ENCODE measurements around the gene MTFR2.

MTFR2 gene

DNA sequence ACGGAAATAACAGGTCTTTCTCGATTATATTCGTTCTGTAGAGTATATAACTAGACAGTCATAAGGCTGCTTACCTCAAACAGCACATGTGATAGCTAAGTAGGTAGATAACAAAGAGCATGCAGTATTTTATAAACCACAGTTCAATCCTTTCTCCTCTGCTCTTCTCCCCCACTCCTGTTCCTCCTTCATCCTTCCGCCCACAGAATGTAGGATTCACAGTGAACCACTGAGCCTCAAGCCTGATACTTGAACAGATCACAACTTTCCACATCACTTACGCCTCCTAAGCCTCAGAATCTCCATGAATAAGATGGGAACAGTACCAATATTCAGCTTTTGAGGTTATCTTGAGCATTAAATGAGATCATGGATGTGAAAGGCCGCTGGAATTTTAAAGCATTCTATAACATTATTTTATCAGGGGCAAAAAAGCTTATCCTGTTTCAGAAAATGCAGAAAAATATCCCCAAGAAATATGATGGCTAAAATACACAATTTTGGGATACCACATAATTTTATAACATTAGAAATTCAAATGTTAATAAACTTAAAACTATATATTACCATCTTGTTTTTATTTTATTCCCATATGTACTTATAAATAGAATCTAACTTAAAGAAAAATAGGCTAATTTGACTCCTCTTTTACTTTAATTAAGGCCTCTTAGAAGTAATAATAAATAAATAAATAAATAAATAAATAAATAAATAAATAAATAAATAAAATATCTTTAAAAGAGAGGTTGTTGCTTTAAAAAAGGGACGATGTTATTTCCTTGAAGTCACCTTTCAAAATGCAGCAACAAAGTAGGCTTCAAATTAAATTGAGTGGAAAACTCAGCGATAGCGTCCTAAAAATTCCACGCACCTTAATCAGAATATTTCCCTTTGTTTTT lies 33.4 kb downstream of the MTFR2 start:
- no peak for TF ChIP-seq GATA3 (IDR thresholded peaks at IDR 0.05; ENCODE audit: low read depth, low read length)
- no peak for TF ChIP-seq GATA2 (IDR thresholded peaks at IDR 0.05; ENCODE audit: low read depth, low read length)

DNA sequence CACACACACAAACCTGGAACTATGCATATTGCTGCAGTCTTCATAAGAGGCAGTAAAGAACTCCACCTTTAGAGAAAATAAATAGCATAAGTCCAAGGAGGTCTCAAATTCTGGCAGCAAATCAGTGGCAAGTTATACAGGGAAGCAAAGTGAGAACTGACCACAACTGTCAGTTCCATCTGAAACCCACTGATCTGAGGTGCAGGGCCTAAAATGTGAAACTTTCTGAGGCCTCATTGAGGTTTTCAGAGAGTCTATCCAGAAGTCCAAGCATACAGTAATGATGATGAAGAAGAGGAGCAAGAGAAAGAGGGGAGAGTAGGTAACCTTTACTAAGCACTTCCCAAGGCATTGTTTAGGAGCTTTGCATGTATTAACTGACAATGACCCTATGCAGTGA lies 36.3 kb downstream of the MTFR2 start:
- TF ChIP-seq GATA2 (IDR thresholded peaks at IDR 0.05; ENCODE audit: low read depth, low read length), result no peak
- TF ChIP-seq GATA3 (IDR thresholded peaks at IDR 0.05; ENCODE audit: low read depth, low read length), result no peak

DNA sequence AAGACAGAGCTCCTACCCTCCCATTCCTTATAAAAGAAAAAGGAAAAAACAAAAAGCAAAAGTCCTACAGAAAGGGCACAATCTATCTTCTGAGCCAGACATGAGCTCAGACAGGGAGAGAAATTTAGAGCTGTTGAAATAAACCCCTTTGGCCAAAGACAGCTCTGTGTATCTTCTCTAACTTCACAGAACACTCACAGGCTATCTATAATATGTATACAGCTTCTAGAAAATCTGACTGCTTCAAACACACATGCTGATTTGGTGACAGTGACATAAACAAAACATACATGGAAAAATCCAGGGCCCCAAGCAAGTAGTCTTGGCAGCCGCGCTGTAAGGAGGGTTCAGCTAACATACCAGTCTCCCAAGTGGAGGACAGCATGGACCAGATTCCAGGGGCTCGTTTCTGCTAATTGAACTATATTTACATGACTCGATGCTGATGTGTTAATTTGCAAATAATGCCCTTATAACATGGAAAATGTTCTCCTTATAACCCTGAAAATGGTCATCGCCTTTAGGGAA lies 37.0 kb downstream of the MTFR2 start:
- TF ChIP-seq GATA3 (IDR thresholded peaks at IDR 0.05; ENCODE audit: low read depth, low read length), result no peak
- TF ChIP-seq GATA2 (IDR thresholded peaks at IDR 0.05; ENCODE audit: low read depth, low read length), result no peak

DNA sequence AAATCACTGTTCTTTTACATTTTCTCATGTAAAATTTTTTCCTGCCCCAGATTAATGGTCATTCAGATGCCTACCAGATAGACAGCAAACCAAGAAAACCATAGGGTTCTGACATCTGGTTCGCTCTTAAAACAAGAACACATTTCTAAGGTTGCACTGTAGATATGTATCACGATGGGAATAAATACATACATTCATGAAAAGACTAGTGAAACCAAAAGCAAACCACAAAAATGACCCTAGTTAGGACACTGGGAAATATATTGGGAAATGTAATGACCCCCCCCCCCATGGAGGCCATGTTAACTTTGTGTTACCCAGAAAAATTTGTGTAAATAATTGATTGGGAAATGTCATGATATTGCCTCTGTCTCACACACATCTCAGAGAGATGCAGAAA lies 37.5 kb downstream of the MTFR2 start:
- TF ChIP-seq GATA3 (IDR thresholded peaks at IDR 0.05; ENCODE audit: low read depth, low read length) (no peak), GATA2 (IDR thresholded peaks at IDR 0.05; ENCODE audit: low read depth, low read length) (no peak)

GRCh38 chr6:136210398-136211165 lies 39.5 kb downstream of the MTFR2 start:
- no peak for TF ChIP-seq GATA2 (IDR thresholded peaks at IDR 0.05; ENCODE audit: low read depth, low read length)
- TF ChIP-seq GATA3 (IDR thresholded peaks at IDR 0.05; ENCODE audit: low read depth, low read length), result no peak

DNA sequence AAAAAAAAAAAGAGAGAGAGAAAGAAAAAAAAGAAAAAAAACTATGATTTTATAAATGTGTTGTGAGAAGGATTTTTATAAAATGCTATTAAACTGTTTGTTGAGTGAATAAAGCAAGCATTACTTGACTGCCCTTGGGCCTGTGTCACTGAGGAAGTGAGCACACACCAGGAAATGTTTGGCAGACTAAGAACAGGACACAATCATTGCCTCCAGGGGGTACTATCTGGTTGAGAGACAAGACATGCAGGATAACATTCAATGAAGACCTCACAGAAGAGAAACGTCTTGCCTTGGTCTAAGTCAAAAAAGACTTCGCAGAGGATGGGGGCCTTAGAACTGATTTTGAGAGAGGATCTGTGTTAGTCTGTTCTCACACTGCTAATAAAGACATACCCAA lies 40.6 kb downstream of the MTFR2 start:
- TF ChIP-seq GATA3 (IDR thresholded peaks at IDR 0.05; ENCODE audit: low read depth, low read length), result no peak
- no peak for TF ChIP-seq GATA2 (IDR thresholded peaks at IDR 0.05; ENCODE audit: low read depth, low read length)

DNA sequence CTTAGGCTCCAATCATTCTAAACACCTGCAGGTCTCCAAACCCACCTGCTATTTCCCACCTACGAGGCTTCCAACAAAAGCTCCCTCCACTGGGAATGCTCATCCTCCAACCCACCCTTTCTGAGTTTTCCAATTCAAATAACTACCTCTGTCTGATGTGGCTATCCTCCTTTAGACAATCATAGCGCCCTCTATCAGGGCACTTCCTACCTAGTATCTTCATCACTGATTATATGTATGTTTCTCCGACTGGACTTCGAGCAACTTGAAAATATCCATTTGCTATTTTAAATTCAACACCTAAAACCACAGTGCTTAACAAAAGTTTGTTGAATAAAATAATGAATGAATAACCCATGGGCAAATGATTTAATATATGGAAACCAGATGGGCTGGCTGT lies 41.3 kb downstream of the MTFR2 start:
- no peak for TF ChIP-seq GATA3 (IDR thresholded peaks at IDR 0.05; ENCODE audit: low read depth, low read length)
- TF ChIP-seq GATA2 (IDR thresholded peaks at IDR 0.05; ENCODE audit: low read depth, low read length), result no peak

DNA sequence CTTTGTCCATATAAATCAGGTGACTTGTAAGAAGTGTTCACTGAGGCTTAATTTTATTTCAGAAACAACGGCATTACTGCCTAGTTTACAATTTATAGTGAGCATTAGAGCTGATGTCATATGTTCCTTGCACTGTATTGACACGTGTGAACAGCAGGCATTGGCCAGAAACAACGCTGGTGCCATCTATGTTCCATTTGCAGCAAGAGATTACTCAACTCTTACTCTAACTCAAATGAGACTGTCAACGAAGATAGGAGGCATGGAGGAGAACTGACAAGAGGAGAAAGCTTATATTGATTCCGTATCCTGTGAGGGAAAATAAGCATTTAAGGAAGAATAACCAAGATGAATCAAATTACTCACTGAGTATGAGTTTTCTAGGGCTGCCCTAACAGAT lies 48.4 kb downstream of the MTFR2 start:
- TF ChIP-seq GATA3 (IDR thresholded peaks at IDR 0.05; ENCODE audit: low read depth, low read length) (no peak), GATA2 (IDR thresholded peaks at IDR 0.05; ENCODE audit: low read depth, low read length) (no peak)

DNA sequence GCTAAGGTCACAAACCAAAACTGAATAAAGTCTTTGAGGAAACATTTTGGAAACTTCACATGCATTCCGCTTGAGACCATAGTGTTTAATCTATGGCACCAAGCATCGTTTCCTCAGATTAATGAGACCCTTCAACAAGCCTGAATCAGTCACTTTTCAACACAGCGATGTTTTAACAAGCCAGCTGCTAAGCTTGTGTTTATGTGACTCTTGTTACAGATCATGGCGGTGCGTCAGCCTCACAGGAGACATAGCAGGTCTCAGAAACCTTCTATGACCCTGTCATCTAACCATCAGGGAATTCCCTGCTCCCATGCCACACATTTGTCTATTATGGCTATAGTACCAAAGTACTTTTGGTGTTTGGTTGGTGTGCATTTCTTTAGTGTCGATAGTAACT lies 57.2 kb downstream of the MTFR2 start:
- TF ChIP-seq GATA2 (IDR thresholded peaks at IDR 0.05; ENCODE audit: low read depth, low read length) (no peak), GATA3 (IDR thresholded peaks at IDR 0.05; ENCODE audit: low read depth, low read length) (no peak)

DNA sequence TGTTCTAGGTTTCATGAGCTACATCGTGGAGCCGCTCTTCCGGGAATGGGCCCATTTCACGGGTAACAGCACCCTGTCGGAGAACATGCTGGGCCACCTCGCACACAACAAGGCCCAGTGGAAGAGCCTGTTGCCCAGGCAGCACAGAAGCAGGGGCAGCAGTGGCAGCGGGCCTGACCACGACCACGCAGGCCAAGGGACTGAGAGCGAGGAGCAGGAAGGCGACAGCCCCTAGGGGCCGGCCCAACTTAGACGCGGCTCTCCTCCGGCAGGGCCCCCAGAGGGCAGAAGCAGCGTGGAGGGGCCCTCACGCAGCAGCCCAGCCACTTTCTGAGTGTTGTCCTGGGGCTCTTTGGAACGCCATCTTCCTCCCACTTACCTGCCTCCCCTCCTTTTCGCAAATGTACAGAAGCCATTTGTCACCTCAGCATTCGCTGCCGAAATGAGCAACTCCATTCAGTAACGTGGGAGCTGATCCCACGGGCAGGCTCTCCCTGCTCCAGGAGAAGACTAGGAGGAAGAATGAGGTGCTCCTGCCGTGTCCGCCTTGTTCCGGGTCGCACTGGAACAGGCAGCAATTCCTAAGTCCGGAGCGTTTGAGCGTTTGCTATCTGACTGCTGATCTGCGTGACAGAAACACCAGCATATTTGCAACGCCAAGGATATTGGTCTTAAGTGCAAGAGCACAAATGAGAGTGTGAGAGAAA lies 58.4 kb downstream of the MTFR2 start:
- no peak for TF ChIP-seq GATA2 (IDR thresholded peaks at IDR 0.05; ENCODE audit: low read depth, low read length)
- TF ChIP-seq GATA3 (IDR thresholded peaks at IDR 0.05; ENCODE audit: low read depth, low read length), result no peak

DNA sequence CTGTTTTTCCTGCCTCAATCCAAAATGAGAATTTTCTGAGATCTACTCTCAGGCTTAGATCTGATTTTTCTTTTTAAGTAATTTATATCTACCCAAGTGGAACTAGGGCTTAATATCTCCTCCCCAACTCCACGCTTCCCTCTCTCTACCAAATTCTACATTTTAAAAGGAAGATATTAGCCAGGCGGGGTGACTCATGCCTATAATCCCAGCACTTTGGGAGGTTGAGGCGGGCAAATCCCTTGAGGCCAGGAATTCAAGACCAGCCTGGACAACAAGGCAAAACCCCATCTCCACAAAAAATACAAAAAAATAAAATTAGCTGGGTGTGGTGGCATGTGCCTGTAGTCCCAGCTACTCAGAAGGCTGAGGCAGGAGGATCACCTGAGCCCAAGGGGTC lies 61.0 kb downstream of the MTFR2 start:
- TF ChIP-seq GATA2 (IDR thresholded peaks at IDR 0.05; ENCODE audit: low read depth, low read length) (no peak), GATA3 (IDR thresholded peaks at IDR 0.05; ENCODE audit: low read depth, low read length) (no peak)

DNA sequence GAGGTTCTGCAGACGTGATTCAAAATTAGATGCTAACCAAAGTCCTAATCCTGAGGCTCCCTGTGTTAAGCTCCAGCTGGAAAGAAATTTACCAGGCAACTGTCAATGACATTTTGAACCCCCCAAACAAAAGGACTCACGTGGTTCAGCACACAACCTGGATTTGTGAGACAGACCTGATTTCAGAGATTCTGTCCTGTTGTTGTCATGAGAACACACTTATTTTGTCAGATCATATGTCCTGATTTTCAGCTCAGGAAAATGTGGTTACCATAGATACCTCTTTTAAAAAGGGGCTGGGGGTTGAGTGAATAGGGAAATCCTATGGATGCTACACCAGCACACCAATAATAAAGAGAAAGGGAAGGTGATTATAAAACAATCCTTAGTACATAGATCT lies 61.6 kb downstream of the MTFR2 start:
- no peak for TF ChIP-seq GATA3 (IDR thresholded peaks at IDR 0.05; ENCODE audit: low read depth, low read length)
- TF ChIP-seq GATA2 (IDR thresholded peaks at IDR 0.05; ENCODE audit: low read depth, low read length), result no peak

- no peak for TF ChIP-seq GATA3 (IDR thresholded peaks at IDR 0.05; ENCODE audit: low read depth, low read length)
- TF ChIP-seq GATA2 (IDR thresholded peaks at IDR 0.05; ENCODE audit: low read depth, low read length), result no peak
These were observed 63.7 kb downstream of the MTFR2 start for GRCh38 chr6:136186363-136186762.

DNA sequence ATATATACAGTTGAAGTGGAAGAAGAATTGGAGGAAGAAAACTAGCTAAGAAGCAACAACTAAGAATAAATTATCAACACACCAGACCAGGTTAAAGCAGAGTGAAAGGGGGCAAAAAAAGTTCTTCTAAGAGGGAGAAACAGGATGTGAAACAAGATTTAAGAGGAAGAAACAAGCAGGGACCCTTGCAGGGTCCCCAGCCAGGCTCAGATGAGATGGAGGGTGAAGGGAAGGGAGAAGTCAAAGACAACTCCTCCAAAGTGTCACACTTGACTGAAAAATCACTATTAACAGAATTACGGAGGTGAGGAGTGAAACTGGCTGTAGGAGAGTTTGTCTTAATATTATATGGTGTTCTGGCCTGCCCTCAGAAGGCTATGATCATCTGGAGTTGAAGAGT lies 65.4 kb downstream of the MTFR2 start:
- TF ChIP-seq GATA3 (IDR thresholded peaks at IDR 0.05; ENCODE audit: low read depth, low read length) (no peak), GATA2 (IDR thresholded peaks at IDR 0.05; ENCODE audit: low read depth, low read length) (no peak)
